A673 (cell line): Measurements from ENCODE around the gene LDB3.

Experiments used
- CTCF ChIP-seq: fragments of 300-800, 200-600 bp; sonication (generic); conservative IDR thresholded peaks from 2 replicates; pipeline ENCODE4 v1.5.1; 2017; ENCODE audit warnings: low read depth, mild to moderate bottlenecking, antibody characterized with exemption, low read length, moderate library complexity, mixed read lengths
- EZH2 ChIP-seq: fragments of 200-600 bp; sonication (generic); IDR thresholded peaks from 2 replicates; pipeline ENCODE4 v1.6.1; 2017; ENCODE audit warnings: borderline replicate concordance, low read depth, mild to moderate bottlenecking, mixed read lengths, antibody characterized with exemption, low read length; ENCODE audit not compliant: poor library complexity, severe bottlenecking

- TF ChIP-seq CTCF, result no peak
- no peak for TF ChIP-seq EZH2
Observed at GRCh38 chr10:86725980-86726676, 57.8 kb downstream of the LDB3 start.
